Hepatocyte (in vitro differentiated cells): ENCODE data around the gene ZNF766.

Experiments
- EZH2 ChIP-seq: fragments of 200-600 bp; sonication (generic); IDR thresholded peaks from 2 replicates; pipeline ENCODE4 v1.6.1; 2016; ENCODE audit warnings: antibody characterized with exemption, mild to moderate bottlenecking, borderline replicate concordance
- EZH2phosphoT487 ChIP-seq: fragments of 200-600 bp; sonication (generic); IDR thresholded peaks from one replicate; pipeline ENCODE4 v1.6.1; 2018; ENCODE audit warnings: antibody characterized with exemption, mild to moderate bottlenecking, low read depth, moderate library complexity; ENCODE audit not compliant: unreplicated experiment, severe bottlenecking
- TF ChIP-seq, protein P1 (sequence below): fragments of 200-600 bp; sonication (generic); IDR thresholded peaks from 2 replicates; pipeline ENCODE4 v1.5.1; 2016; ENCODE audit warnings: antibody characterized with exemption, mild to moderate bottlenecking; ENCODE audit not compliant: poor library complexity

DNA sequence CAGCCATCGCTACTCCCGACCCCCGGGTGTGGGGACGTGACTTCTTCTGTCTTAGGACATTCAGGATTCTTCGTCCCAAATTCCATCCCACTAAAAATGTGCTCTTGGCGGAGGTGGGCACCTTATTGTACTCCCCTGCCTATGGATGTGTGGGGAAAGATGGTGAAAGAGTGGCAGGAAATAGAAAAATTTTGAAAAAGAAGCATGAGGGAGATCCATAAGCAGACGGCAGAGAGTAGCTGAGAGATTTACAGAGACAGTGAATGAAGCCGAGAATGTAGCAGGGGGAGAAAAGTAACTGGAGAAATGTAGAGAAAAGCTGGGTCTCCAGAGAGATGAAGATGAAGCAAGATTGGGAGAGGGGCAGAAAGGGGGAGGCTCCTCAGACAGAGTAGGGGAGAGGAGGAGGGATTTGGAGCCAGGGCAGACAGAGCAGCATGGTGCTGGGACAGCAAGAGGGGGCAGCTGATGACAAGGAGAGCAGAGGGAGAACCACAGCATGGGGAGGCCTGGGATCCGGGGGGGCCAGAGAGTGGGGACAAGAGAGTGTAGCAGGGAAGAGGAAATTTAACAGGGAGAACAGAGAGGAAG lies 67.5 kb downstream of the ZNF766 start:
- TF ChIP-seq, protein P1, sequence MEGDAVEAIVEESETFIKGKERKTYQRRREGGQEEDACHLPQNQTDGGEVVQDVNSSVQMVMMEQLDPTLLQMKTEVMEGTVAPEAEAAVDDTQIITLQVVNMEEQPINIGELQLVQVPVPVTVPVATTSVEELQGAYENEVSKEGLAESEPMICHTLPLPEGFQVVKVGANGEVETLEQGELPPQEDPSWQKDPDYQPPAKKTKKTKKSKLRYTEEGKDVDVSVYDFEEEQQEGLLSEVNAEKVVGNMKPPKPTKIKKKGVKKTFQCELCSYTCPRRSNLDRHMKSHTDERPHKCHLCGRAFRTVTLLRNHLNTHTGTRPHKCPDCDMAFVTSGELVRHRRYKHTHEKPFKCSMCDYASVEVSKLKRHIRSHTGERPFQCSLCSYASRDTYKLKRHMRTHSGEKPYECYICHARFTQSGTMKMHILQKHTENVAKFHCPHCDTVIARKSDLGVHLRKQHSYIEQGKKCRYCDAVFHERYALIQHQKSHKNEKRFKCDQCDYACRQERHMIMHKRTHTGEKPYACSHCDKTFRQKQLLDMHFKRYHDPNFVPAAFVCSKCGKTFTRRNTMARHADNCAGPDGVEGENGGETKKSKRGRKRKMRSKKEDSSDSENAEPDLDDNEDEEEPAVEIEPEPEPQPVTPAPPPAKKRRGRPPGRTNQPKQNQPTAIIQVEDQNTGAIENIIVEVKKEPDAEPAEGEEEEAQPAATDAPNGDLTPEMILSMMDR, result no peak
- TF ChIP-seq EZH2 (no peak), EZH2phosphoT487 (no peak)
